Esophagus muscularis mucosa (tissue), 3 donors: Measurements from ENCODE around the gene TELO2.

Experiments
- CTCF ChIP-seq, 3 experiments: fragments of 200-600 bp in 2 of 3; fragments of 450-650 bp in 1 of 3; sonication (generic) in 2 of 3; IDR thresholded peaks; one replicate each; pipeline ENCODE4 v1.5.1; 2017 to 2019; ENCODE audit warnings: antibody characterized with exemption in 3 of 3, mild to moderate bottlenecking in 2 of 3, moderate library complexity in 1 of 3
- EP300 ChIP-seq: sonication (generic); formaldehyde crosslinking; IDR thresholded peaks from one replicate; pipeline ENCODE4 v1.6.1; 2017; ENCODE audit warnings: antibody characterized with exemption

- TF ChIP-seq CTCF (IDR thresholded peaks at IDR 0.05) (no peak), EP300 (no peak)
These were observed 34.2 kb upstream of the TELO2 start for GRCh38 chr16:1458977-1459341.
